ENCODE data around the gene TOM1L2.

- TF ChIP-seq POLR2A (IDR thresholded peaks at IDR 0.05; ENCODE audit: borderline replicate concordance, extremely low read depth, insufficient read depth, insufficient read length) (no peak), SIN3A (IDR thresholded peaks at IDR 0.05; ENCODE audit: low read depth) (no peak), ZFX (IDR thresholded peaks at IDR 0.05) (no peak), EZH2phosphoT487 (IDR thresholded peaks at IDR 0.05; ENCODE audit: borderline replicate concordance) (no peak), CTCF (IDR thresholded peaks at IDR 0.05 in 2 of 3, conservative IDR thresholded peaks at IDR 0.05 in 1 of 3; ENCODE audit: borderline replicate concordance in 1 of 3, insufficient read depth in 1 of 3, low read depth in 2 of 3, low read length in 2 of 3) (peak; percentile 11 to 25 (median 24); a peak in 3 of 6 replicates), YY1 (IDR thresholded peaks at IDR 0.05; ENCODE audit: extremely low read depth, insufficient replicate concordance, low read depth, low read length) (no peak)
Measured at GRCh38 chr17:17870247-17870646, 102.0 kb downstream of the TOM1L2 start.
